GM21515 (cell line): ENCODE results near the gene AOPEP.
"Not testable (repeated sequence)": the region's sequence is repeated elsewhere in the genome, so short reads cannot be mapped to it uniquely, and the experiment has no call there.

Experiments used
- ATAC-seq: cut with Tn5 transposase; IDR thresholded peaks from one replicate; pipeline ENCODE4 v1.9.1; 2021; ENCODE audit not compliant: unreplicated experiment

The AOPEP gene

DNA sequence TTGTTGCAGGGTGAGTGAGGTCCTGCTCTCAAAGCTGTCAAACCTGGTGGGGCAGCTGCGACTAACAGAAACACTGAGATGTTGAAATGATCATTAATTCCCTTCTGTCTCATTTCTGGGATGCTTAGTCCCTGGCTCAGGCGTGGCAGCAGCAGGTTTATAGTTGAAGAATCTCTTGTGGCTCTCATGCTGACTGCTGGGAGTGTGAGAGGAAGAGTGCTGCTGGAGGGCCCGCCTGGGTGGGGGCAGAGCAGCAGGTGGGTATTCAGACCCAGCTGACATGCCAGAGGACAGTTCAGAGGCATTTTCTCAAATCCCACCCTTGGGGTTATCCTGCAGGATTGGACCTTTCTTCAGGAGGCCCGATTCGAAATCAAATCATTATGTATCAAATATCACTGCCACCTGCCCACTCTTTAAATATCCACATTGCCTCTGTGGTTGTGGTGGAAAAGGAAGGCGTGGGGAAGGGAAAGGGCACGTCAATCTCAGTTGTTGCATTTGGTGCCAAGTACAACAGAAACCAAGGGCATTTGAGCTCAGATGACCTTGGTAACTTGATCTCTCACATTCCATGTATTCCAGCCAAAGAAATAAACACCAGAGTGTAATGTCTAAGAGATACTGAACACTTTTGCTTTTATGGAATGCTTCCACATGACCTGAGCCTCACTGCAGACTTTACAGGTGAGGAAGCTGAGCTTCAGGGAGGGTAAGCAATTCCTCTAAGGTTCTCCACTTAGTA lies 224.3 kb downstream of the AOPEP start:
- ATAC-seq: no peak

DNA sequence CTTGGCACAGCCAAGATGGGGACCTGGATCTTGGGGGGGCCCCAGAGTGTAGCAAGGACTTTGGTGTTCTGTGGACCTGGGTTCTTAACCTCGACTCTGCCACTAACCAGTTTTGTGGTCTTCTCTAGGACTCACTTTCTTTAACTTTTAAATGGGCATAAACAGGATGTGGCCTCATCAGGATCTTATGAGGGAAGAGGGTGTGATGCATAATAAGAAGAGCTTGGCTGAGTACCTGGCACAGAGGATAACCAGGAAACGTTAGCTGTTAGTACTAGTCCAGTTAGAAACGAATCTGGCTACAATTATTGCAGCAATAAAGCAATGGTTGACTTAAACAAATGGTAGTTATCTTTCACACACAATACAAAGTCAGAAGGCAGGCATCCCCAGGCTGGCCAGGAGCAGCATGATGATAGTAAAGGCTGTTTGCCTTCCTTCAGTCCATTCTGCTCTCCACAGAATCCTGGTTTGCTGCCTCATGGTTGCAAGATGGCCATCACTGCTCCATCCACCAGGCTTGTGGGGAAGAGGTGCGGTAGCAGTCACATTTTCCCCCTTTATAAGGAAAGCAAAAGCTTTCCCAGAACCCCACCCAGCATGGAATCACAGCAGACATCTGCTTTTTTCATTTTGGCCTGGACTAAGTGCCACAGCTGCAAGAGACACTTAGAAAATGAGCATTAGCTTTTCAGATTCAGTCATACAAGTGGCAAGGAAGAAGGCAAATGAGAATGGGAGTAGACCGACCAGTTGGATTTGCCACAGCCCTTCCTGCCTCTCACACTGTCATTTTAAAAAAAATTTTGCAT lies 225.0 kb downstream of the AOPEP start:
- no peak for ATAC-seq

DNA sequence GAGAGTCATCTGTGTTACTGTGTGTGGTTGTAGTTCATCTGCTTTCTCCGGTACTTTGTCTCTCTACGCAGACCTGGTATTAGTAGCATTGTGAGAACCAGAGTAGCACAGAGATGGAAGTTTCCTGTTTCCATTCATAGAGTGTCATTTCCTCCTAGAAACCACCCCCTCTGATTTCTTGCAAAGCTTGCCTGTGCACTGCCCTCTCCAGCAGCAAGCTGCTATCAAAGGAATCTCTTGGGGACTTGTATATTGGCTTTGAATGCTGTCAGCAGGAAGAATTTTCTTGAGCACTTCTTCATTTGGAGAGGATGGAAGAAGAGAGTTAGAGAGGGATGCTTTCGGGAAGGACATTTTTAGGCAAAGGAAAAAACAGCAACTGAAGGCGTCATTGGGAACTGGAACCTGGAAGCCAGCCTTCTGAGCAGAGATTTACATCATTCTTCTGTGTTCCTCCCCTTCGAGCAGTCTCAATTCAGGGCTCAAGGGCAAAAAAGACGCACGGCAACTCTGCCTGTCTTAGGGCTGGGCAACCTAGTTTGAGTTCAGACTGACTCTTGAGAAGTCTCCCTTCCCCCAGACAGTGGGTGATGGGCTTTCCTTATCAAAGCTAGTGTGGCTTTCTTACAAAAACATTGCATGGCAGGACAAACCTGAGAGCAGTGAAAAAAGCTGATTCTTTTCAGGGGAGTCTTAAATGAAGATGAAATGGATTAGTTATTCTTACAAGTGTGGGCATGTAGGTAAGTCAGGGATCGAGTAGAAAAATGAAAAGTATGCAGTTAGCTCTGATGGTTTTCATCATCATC lies 226.3 kb downstream of the AOPEP start:
- ATAC-seq: no peak

DNA sequence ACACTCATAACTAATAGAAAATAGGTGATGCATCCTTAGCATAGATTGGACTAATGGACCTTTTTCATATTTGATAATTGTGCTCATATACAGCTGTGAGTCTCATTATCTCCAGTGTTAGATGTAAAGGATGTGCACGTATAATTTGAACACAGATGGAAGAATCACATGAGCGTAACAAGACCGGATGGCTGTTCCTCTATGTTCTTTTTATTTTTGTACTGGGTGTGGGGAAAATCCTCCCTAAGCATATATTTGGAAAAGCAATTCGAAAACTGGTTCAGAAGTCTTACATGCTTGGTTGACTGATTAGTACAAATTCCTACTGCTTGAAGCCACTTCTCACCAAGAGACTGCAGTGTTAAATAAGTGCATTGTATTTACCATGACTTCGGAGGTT lies 230.2 kb downstream of the AOPEP start:
- ATAC-seq: no peak

DNA sequence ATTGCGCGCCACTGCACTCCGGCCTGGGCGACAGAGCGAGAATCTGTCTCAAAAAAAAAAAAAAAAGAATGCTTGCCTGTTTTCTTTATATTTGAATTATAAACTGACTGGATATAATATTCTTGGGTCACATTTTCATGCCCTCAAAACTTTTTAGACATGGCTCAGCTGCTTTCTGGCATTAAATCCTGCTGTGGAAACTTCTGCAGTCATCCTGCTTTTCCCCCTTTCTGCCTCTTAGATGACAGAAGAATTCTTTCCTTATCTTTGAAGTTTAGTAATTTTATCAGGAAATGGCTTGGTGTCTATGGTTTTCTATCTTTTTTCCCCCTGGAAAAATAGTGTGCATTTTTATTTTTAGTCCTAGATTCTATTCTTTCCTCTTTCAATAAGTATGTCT lies 234.5 kb downstream of the AOPEP start:
- ATAC-seq: no peak

DNA sequence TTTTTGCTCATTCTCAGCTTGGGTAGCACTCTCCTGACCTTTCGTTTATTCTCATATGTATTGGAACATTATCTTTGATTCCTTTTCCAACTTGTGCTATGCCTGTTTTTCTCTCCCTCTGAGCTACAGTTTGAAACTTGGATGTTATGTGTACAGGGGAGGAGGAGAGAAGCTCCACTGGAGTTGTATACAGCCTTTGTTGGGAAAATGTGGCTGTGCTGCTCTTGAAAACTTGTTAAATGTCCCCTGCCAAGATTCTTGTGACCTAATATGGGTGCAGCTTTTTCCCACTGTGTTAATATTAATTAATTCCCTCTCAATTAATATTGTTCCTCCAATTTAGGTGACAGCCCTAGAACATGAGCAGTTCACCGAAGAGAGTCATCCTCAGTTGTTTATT lies 235.4 kb downstream of the AOPEP start:
- no peak for ATAC-seq

DNA sequence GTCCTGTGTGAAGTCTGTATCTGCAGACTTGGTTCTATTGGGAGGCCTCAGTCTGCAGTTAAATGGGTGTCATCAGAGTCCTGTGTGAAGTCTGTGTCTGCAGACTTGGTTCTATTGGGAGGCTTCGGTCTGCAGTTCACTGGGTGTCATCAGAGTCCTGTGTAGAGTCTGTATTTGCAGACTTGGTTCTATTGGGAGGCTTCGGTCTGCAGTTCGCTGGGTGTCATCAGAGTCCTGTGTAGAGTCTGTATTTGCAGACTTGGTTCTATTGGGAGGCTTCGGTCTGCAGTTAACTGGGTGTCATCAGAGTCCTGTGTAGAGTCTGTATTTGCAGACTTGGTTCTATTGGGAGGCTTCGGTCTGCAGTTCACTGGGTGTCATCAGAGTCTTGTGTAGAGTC lies 239.1 kb downstream of the AOPEP start:
- not testable (repeated sequence) for ATAC-seq

DNA sequence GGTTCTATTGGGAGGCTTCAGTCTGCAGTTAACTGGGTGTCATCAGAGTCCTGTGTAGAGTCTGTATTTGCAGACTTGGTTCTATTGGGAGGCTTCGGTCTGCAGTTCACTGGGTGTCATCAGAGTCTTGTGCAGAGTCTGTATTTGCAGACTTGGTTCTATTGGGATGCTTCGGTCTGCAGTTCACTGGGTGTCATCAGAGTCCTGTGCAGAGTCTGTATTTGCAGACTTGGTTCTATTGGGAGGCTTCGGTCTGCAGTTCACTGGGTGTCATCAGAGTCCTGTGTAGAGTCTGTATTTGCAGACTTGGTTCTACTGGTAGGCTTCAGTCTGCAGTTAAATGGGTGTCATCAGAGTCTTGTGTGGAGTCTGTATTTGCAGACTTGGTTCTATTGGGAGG lies 239.5 kb downstream of the AOPEP start:
- not testable (repeated sequence) for ATAC-seq

DNA sequence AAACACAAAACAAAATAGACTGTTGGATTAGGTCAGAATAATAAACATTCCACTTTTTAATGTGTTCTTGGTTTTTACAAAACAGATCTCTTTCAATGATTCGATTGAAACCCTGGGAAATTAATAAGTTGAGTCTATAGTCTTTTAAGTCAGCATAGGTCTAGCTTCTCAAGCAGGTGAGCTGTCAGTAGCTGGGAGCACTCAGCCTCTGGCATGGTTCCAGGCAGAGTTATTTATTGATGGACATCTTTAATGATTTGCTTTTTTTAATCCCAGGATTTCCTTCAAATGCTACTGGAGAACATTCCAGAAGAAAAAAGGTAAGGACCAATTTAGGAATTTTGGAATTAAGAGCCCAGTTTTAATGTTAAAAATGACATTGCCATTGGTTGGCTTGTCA lies 241.0 kb downstream of the AOPEP start:
- ATAC-seq: no peak

DNA sequence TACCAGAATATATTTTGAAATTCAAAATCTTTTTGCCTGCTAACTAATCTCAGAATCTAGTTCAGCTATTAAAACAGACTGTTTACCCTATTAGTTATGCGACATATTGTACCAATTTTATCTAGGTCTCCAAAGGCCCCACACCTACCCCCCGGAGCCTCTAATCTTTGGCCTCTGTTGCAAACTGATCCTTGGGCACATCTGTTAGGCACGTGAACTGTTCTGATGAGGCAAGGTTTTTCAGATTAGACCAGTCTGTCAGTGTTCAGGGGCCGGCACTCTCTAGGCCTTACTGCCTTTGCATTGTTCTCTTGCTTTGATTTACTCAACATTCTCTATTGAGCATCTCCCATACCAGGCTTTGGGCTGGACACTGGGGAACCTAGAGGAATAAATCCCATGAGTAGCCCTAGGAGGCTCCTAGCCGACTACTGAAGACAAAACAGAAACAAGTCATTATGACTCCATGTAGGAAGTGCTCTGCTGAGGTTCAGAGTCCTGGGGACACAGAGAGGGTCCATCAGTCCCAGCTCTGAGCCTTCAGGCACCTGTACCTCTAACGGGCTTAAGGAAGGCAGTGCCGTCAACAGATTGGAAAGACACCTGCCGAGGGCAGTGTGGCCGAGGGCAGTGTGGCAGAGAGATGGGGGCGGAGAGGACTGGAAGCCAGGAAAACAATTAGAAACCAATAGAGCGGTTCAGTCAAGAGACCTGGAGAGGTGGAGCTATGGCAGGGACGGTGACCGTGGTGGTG lies 245.1 kb downstream of the AOPEP start:
- no peak for ATAC-seq

DNA sequence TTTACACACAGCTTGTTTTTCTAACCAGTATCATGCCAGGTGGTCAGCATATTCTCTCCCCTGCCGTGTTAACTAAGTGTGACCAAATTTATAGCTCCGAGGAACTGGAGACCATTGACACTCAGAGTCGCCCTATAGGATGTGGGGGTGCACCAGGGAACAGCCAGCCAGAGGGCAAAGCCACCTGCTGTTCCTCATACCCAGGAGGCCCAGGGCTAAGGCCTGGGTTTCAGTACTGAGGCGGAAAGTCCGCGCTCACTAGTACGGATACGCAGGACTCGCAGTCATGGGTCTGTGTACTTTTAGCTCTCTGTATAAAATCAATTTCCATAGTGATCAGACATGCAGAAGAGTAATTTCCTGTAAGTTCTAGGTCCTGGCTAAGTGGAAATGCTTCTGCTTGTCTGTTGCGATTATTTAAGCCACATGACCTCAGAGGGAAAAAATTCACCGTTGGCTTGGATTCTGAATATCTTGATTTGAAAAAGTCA lies 247.0 kb downstream of the AOPEP start:
- ATAC-seq: no peak

DNA sequence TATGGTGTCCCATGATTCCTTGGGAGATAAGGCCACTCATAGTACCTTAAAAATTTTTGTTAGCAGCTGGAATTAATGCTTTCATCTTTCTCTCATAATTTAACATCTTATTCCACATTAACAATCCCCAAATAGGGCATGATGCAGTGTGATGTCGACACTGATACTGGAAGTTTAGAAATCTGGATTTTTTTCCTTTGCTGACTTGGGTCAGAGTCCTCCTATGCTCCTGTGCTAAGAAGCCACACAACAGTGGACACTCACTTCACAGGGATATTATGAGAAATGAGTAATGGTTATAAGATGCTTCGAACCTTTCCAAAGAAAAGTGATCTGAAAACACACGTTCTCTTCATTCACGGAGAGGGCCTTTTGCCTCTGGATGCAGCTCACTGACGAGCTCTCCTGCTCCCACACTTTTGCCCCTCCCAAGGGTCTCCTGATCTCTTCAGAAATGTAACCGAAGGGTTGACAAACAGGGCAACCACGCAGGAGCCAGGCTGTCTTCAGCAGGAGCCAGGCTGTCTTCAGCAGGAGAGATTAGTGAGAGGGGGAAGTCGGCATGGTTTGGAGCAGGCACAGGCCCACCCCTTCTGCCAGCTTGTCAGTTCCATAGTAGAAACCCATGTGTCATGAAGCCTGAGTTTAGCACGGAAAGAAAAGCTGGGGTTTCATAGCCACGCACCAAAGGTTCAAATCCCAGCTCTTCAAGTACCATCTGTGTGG lies 247.8 kb downstream of the AOPEP start:
- ATAC-seq: no peak

DNA sequence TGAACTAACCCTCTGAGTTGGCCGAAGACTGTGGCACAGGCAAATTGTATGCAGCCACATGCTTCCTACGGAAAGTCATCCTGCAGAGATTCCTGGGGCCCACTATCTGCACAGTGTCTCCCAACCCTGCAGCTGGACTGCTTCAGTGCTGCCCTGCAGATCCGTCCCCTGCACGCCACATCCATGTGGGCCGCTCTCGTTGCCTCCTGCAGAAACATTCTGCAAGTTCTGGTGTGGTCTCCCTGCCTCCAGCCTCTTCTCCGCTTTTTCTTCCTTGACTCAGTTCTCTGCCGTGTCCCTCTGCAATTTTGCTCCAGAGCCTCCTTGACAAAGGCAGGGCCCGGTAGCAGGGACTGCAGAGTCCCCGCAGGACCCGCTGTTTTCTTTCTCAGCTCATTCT lies 249.0 kb downstream of the AOPEP start:
- ATAC-seq: no peak

DNA sequence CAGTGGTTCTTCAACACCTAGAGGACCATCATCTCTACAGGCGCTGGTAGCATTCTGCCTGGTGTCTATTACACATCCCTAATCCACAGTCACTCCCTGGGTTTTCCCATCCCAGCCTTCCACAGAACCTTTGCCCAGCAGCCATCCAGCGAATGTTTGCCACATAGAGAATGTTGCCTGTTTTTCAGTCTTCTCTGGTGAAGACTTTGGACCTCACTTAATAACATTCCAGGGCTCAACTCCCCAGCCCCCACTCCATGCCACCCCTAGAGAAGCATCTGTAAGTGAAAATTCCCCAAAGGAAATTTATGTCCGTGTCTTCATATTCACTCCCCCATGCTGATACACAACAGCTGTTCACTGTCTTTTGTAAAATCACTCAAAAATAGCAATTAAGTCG lies 249.6 kb downstream of the AOPEP start:
- ATAC-seq: no peak

DNA sequence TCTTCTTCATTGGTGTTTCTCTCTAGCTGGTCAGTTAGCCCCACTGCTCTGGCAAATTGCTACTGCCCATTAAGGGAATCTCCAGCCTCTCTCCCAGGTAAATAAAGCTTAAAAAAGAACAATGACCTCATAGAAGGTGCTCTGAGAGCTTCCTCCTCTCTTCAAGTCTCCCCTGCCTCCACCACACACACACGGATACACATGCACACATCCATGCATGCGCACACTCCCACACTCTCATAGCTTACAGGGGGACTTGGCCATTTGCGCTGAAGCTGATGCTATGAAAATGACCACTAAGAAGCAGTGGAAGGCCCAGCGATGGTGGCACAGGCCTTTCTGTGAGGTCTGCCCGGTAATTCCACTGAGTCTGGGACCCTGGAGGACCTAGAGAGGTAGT lies 250.9 kb downstream of the AOPEP start:
- ATAC-seq: no peak

DNA sequence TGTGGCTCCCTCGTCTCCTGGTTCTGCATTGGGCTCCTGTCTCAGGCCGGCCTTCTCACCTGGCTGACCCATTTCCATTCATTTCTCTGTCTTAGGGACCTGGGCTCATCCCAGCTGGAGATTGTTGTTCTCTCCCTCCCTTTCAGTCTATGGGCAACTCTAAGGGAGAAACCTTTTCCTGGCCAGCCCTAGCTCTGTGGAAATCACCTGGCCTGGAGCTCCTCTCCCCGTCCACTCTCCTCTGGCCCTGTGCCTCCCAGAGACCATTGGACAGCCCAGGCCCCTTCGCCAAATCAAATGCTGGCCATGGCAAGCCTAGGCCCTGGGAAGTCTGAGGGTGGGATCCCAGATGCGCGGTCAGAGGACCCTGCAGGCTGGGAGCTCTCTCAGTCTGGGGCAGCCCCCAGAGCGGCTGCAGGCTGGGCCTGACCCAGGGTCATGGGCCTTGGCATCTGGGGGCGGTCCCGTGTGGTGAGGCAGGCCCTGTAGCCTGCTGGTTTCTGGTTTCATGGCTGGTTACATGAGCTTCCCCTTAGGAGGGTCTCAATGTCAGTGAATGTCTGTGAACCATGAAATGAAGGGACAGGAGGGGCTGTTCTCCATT lies 253.5 kb downstream of the AOPEP start:
- no peak for ATAC-seq

DNA sequence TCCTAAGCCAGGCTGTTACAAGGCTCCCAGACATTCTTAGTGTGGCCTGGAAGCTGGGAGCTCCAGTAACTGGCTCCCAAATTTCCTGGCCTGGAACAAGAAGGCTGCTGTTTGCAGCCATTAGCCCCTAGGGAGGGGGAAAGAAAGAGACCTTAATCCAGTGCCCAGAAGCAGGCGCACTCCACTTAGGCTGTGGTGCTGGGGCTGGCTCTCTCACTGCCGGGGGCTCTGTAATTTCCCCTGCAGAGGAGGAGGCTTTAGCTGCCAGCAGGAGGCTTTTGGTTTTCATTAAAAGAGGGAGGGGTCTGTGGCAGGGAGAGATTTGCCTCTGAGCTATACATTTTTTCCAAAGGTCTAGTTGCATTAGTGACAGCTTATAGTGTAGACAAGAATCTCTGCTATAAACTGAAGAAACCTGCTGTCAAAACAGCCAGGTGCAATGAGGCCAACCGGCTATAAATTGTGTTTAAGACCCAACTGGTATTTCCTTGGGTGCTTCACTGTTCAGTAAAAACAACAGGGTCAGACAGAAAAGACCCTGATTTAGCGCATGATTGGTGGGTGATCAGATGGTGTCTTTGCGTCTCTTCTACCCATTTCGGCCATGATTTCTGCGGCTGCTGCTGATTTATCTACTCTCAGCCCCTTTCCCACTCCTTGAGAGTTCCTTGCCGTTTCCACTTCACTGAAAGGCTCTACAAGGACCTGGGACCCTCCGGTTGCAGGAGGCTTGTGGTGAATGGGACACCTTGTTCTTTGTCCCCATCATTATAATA lies 254.6 kb downstream of the AOPEP start:
- no peak for ATAC-seq

DNA sequence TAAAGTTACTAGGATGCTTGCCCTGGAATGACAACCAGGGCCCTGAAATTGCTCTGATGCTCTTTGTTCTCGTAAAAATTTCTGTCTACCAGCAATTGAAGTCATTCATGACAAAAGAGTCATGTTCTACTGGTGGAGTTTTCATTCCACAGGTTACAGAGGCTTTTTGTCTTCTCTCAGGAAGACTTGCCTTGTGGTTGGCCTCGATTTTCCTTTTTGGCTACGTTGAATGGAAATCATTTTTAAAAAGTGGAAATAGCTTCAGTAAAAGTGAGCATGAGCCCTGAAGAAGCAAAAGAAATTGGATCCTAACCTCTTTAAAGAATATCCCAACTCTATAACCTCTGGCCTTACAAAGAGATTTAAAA lies 255.2 kb downstream of the AOPEP start:
- ATAC-seq: no peak

DNA sequence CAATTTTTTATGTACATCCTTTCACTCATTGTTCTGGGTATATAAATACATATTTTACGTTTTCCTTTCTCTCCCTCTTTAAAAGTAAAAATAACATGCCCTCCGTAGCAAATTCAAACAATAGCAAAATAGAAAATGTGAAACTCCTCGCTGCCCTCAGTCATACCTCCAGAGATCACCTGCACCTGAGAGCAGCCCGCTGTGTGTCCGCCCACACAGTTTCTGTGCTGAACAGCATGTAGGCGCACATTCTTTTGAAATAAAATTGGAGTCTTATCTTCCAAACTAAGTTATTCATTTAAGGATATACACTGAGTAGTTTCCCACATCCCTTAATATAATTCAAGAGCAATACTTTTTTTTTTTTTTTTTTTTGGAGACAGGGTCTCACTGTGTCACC lies 255.7 kb downstream of the AOPEP start:
- no peak for ATAC-seq
